ENCODE data around the gene FAM209B.
"Not testable (repeated sequence)": the region's sequence is repeated elsewhere in the genome, so short reads cannot be mapped to it uniquely, and the experiment has no call there.

FAM209B gene

DNA sequence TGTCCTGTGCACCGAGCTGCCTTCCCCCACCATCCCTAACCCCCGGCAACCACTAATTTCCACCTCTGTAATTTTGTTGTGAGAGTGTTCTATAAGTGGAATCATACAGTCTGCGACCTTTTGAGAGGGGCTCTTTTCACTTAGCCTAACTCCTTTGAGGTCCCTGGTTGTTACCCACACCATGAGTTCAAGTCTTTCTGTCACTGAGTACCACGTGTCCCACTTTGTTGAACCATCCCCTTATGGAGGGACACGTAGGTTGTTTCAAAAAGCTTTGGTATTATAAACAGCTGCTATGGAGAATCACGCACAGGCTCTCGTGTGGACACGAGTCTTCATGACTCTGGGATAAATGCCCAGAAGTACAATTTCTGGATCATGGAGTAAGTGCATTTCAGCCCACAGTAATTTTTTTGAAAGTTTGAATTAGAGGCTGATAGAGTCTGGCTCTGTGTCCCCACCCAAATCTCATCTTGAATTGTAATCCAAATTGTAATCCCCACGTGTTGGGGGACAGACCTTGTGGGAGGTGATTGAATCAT, 9.5 kb downstream of the FAM209B start:
- DNase-seq: no peak

DNA sequence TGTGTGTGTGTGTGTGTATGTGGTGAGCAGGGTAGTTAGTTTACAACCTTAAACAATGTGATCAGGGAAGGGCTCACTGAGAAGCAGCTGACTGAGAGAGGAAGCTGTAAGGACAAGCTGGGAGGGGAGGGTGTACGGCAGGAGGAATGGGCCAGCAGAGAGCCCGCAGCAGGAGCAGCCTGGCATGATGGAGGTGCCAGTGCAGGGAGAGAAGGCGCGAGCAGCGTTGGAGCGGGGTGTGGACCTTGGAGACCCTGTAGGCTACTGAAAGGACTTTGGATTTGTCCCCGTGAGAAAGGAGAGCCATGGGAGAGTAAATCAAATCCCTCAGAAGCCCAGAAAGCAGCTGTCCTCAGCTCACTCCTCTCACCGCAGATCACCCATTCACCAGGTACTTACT, 18.5 kb downstream of the FAM209B start:
- no peak for DNase-seq

- peak; percentile 70 for DNase-seq
Measured at GRCh38 chr20:56552911-56553629, 20.0 kb downstream of the FAM209B start.

GRCh38 chr20:56554869-56555268, 21.8 kb downstream of the FAM209B start:
- DNase-seq: peak; percentile 92

DNA sequence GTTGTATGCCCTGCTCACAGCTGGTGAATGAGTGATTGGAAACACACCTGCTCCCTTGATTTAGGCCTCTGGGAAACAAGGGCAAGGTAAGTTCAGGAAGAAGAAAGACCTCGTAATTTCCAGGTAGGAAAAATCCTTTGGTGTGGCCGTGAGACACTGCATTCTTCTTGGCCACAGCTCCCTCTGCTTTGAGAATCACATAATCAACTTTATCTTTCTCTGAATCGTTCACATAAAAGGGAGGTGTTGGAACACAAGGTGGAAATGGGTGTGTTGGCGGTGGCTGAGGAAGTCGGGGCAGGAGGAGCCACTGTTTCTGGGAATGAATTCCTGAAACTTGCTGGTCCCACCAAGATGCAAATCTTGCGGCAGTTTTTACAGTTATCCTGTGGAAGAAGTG, 25.9 kb downstream of the FAM209B start:
- no peak for DNase-seq

GRCh38 chr20:56564526-56564925, 31.5 kb downstream of the FAM209B start:
- DNase-seq: not testable (repeated sequence)

DNA sequence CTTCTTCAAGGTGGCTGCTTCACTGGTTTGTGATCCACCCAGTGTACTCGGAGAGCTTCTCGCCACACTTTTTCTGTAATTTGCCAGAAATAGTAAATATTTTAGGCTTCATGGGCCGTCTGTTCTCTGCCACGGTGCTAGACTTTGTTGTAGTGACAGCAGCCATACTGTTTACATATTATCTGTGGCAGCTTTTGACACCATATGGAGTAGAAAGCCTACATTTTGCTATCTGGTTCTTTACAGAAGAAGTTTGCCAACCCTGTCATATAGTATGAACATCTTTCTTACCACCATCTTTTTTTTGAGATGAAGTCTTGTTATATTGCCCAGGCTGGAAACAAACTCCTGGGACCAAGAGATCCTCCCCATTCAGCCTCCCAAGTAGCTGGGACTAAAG, 32.5 kb downstream of the FAM209B start:
- no peak for DNase-seq

DNA sequence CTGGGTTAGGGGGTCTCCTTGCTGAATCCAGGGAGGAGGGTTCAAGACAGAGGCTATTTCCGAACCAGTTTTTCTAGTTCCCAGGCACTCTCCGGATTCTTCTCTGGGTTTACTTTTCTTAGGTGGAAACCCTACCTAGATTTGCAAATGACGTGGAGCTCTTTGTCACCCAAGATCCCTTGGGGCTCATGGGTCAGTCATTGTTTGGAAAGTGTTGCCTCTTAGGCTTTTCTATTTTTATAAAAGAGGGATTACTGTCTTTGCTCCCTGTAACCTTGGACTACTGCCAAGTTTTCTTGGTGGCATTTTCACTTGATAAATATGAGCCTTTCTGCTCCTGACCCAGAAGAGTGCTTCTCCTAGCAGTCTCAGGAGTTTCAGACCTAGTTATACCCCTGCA, 33.6 kb downstream of the FAM209B start:
- no peak for DNase-seq

DNA sequence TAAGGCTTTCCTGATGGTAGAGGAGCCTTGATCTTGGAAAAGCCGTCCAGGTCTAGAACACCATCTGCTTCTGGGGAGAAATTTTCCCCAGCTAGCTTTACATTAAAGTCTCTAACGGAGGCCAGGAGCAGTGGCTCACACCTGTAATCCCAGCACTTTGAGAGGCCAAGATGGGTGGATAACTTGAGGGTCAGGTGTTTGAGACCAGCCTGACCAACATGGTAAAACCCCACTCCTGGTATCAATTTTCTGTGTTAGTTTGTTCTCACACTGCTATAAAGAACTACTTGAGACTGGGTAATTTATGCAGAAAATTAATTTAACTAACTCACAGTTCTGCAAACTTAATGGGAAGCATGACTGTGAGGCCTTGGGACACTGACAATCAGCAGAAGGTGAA, 37.8 kb downstream of the FAM209B start:
- DNase-seq: no peak

GRCh38 chr20:56572172-56572571, 39.1 kb downstream of the FAM209B start:
- no peak for DNase-seq

DNA sequence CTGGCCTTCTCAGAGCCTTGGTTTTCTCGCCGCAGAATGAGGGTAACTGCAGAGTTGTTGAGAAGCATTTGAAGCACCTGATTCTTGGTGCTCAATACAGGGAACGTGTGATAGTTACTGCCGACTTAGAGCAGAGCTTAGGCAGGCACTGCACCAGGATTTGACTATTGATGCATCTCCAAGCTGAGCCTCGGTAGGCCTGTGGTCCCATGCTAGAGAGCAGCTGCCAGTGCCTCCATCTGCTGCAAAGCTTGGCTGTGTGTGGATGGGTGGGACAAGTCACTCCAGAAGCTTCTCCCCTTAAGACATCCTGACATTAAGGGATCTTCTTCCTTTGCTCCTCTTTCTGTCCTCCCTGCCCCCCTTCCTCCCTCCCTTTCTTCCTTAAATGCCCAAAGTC, 40.9 kb downstream of the FAM209B start:
- no peak for DNase-seq

- DNase-seq: peak; percentile 72
Measured at GRCh38 chr20:56574531-56575142, 41.6 kb downstream of the FAM209B start.

DNA sequence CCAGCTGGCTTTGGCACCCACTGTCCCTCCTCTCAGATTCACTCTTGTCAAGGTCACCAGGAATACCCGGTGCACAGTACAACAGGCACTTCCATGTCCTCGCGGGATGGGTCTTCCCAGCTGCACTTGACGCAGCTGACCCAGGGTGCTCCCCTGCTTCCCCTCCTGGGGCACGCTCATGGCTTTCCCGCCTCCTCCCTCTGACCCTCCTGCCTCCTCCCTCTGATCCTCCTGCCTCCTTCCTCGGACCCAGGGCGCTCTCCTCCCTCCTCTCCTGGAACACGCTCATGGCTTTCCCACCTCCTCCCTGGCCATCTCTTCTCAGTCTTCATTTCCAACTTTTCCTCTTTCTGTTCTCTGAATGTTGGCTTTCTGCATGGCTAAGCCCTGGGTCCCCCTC, 42.1 kb downstream of the FAM209B start:
- no peak for DNase-seq

- DNase-seq: no peak
Measured at GRCh38 chr20:56575961-56576360, 42.9 kb downstream of the FAM209B start.

GRCh38 chr20:56579301-56579710, 46.3 kb downstream of the FAM209B start:
- peak; percentile 87 for DNase-seq

GRCh38 chr20:56580226-56580625, 47.2 kb downstream of the FAM209B start:
- DNase-seq: no peak

DNA sequence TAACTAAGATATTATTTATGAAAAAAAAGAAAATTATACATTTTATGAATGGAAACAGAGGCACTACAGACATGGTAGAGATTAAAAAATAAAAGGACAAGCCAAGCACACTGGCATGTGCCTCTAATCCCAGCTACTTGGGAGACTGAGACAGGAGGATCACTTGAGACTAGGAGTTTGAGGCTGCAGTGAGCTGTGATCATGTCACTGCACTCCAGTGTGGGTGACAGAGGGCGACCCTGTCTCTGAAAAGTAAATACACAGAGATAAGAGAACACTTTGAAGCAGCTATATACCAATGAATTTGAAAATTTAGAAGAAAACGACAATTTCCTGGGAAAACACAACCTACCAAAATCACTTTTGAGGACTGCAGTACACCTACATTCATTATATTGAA, 48.7 kb downstream of the FAM209B start:
- no peak for DNase-seq

- no peak for DNase-seq
Measured at GRCh38 chr20:56582542-56582941, 49.5 kb downstream of the FAM209B start.

- no peak for DNase-seq
Measured at GRCh38 chr20:56584916-56585315, 51.9 kb downstream of the FAM209B start.

Data from islet precursor cell (in vitro differentiated cells).